ENCODE results near the gene PDS5A. TPM values are rescaled to one million over a fixed set of nuclear protein-coding genes. Genes with fewer than 3 reads are reported as not detected.
"Not testable (repeated sequence)": the region's sequence is repeated elsewhere in the genome, so short reads cannot be mapped to it uniquely, and the experiment has no call there.

Gene PDS5A
- total RNA-seq, 4 donors from 2014 or later, result 61.0 to 78.1 (median 61.5) TPM

GRCh38 chr4:39786838-39787237 is 190.9 kb downstream of the PDS5A start:
- Histone ChIP-seq H3K27me3 (no peaks in the 10 kb centered on the region), H3K27ac (no peak overlapping the region), H3K4me1 (no peaks in the 10 kb centered on the region), H3K9me3 (no peaks in the 10 kb centered on the region), H3K4me3 (no peak overlapping the region), H3K36me3 (peaks cover 0 to 6% (median 0%) of the 10 kb centered on the region in 3 donors)
- WGBS, 2 donors, result 76 to 82% methylated on average over 4 of the region's 4 CpGs
- no peak for DNase-seq (ENCODE audit: low spot score in 2 of 2)
- TF ChIP-seq CTCF (IDR thresholded peaks at IDR 0.05) (no peak), EP300 (IDR thresholded peaks at IDR 0.05) (no peak), POLR2A (IDR thresholded peaks at IDR 0.05) (no peak)

GRCh38 chr4:39785083-39785482 is 192.6 kb downstream of the PDS5A start:
- WGBS, 2 donors, result 53 to 74% methylated on average over 1 of the region's 1 CpG

GRCh38 chr4:39781988-39782387 is 195.7 kb downstream of the PDS5A start:
- 88 to 90% methylated on average over 2 of the region's 2 CpGs for WGBS, 2 donors
- DNase-seq (ENCODE audit: low spot score in 2 of 2); H3K4me1 ChIP-seq; H3K27ac ChIP-seq; H3K4me3 ChIP-seq; H3K27me3 ChIP-seq; H3K9me3 ChIP-seq: not testable (repeated sequence)
- H3K36me3 ChIP-seq, result peaks cover 0 to 39% (median 3%) of the 10 kb centered on the region in 3 donors

More at GRCh38 chr4:39785083-39785482, 192.6 kb downstream of the PDS5A start:
- H3K27me3 ChIP-seq, result no peaks in the 10 kb centered on the region
- no peaks in the 10 kb centered on the region for H3K9me3 ChIP-seq
- no peak overlapping the region for H3K27ac ChIP-seq
- TF ChIP-seq CTCF (IDR thresholded peaks at IDR 0.05) (no peak), POLR2A (IDR thresholded peaks at IDR 0.05) (no peak), EP300 (IDR thresholded peaks at IDR 0.05) (no peak)
- H3K36me3 ChIP-seq, result peaks cover 0 to 14% (median 0%) of the 10 kb centered on the region in 3 donors
- no peak for DNase-seq (ENCODE audit: low spot score in 2 of 2)
- H3K4me1 ChIP-seq, result no peaks in the 10 kb centered on the region
- H3K4me3 ChIP-seq, result no peak overlapping the region

Small RNA genes within 50 kb of the gene (small RNA-seq; reads per million reads assigned to genes)
- gene RNA5SP159, result not detected

Other genes starting within 250 kb of the PDS5A start
- 1 to 10 TPM; 4.5 to 8.3 (median 6.4) TPM for gene N4BP2, start 78.9 kb upstream of the PDS5A start, total RNA-seq
- 1 to 10 TPM in 2 of 4 donors, under 1 TPM in 2; 0.30 to 2.2 (median 1.0) TPM for gene RHOH, start 219.1 kb upstream of the PDS5A start, total RNA-seq

Measured in tibial nerve (tissue), 4 donors.